ENCODE results near the gene MMS19. TPM values are rescaled to one million over a fixed set of nuclear protein-coding genes. Genes with fewer than 3 reads are reported as not detected.

The MMS19 gene
- total RNA-seq, 3 donors from 2014 or later (not counting 1 experiment from before 2014, with no cell fraction given), result 53.8 to 68.4 (median 61.7) TPM

DNA sequence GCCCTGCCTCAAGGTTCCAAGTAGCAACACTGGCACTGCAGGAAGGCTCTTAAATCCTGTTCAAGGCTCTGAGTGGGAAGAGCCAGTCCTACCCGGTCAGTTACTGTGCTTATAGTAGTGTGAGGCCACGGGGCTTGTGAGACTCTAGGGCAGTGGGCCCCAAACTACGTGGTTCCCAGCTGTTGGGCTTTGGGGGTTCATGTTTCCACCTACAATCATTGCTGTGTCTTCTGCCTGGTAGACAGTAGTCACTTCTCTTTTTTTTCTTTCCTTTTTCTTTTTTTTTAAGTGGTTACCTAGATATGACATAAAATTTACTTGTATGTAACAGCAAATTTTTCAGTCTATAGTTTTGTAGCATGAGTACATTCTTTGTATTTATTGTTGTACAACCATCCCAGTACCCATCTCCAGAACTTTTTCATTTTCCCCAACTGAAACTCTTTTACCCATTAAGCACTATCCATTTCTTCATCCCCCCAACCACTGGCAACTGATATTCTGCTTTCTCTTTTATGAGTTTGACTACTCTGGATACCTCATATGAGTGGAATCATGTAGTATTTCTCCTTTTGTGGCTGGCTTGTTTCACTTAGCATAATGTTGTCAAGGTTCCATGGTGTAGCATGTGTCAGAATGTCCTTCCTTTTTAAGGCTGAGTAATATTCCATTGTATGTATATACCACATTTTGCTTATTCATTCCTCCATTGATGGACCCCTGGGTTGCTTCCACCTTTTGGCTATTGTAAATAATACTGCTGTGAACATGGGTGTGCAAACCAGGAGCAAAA lies 8.2 kb upstream of the MMS19 start:
- Histone ChIP-seq H3K4me3 (ENCODE audit: low read length) (no peak overlapping the region), H3K36me3 (ENCODE audit: control insufficient read depth, insufficient read depth, low read length) (no peaks in the 10 kb centered on the region), H3K9me3 (ENCODE audit: control insufficient read depth, insufficient read depth, low read length) (no peaks in the 10 kb centered on the region), H3K27me3 (ENCODE audit: control insufficient read depth, insufficient read depth, low read length) (no peaks in the 10 kb centered on the region), H3K27ac (ENCODE audit: low read length) (no peak overlapping the region), H3K4me1 (ENCODE audit: control insufficient read depth, insufficient read depth, low read length) (no peaks in the 10 kb centered on the region)
- Mint-ChIP-seq H3K27ac (no peak overlapping the region), H3K36me3 (no peaks in the 10 kb centered on the region), H3K4me1 (no peaks in the 10 kb centered on the region), H3K27me3 (ENCODE audit: low read depth in 2 of 2) (peaks cover 13 to 17% of the 10 kb centered on the region in 2 donors), H3K4me3 (no peak overlapping the region), H3K9me3 (no peaks in the 10 kb centered on the region)
- ATAC-seq (no peak), DNase-seq (no peak)
- TF ChIP-seq, protein P1, sequence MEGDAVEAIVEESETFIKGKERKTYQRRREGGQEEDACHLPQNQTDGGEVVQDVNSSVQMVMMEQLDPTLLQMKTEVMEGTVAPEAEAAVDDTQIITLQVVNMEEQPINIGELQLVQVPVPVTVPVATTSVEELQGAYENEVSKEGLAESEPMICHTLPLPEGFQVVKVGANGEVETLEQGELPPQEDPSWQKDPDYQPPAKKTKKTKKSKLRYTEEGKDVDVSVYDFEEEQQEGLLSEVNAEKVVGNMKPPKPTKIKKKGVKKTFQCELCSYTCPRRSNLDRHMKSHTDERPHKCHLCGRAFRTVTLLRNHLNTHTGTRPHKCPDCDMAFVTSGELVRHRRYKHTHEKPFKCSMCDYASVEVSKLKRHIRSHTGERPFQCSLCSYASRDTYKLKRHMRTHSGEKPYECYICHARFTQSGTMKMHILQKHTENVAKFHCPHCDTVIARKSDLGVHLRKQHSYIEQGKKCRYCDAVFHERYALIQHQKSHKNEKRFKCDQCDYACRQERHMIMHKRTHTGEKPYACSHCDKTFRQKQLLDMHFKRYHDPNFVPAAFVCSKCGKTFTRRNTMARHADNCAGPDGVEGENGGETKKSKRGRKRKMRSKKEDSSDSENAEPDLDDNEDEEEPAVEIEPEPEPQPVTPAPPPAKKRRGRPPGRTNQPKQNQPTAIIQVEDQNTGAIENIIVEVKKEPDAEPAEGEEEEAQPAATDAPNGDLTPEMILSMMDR (IDR thresholded peaks at IDR 0.05), result no peak
- intact Hi-C loops (cut with micrococcal nuclease), result no loop called here
- 61% methylated on average over 3 of the region's 3 CpGs for WGBS (ENCODE audit: insufficient coverage)

DNA sequence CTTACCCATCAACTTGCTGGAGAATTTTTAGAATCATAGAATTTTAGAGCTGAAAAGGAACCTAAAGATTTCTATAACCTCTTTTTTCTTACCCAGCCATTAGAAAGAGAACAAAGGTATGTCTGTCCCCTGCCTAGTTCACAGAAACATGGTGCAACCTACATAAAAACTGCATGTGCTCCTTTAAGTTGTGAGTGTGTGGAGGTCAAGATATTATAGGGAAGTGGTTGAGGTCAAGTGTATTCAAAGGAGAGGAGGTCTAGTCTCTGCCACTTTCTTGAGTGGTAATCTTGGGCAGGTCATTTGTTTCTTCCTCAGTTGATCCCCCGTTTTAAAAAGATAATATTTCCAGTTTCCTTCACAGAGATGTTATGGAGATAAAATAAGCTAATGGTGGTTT lies 6.9 kb upstream of the MMS19 start:
- no peak overlapping the region for H3K4me3 Mint-ChIP-seq
- no peaks in the 10 kb centered on the region for H3K9me3 Mint-ChIP-seq
- no CpG with 5 or more reads among the region's 1 CpG for WGBS (ENCODE audit: insufficient coverage)
- no peak overlapping the region for H3K27ac Mint-ChIP-seq
- H3K36me3 Mint-ChIP-seq, result no peaks in the 10 kb centered on the region
- no peak overlapping the region for H3K27ac ChIP-seq (ENCODE audit: low read length)
- no peak for ATAC-seq
- DNase-seq, result no peak
- no peaks in the 10 kb centered on the region for H3K4me1 ChIP-seq (ENCODE audit: control insufficient read depth, insufficient read depth, low read length)
- no peaks in the 10 kb centered on the region for H3K4me1 Mint-ChIP-seq
- H3K4me3 ChIP-seq (ENCODE audit: low read length), result no peak overlapping the region
- H3K27me3 Mint-ChIP-seq (ENCODE audit: low read depth in 2 of 2), result peaks cover 25 to 26% of the 10 kb centered on the region in 2 donors
- H3K36me3 ChIP-seq (ENCODE audit: control insufficient read depth, insufficient read depth, low read length), result no peaks in the 10 kb centered on the region
- intact Hi-C loops (cut with micrococcal nuclease), result no loop called here
- peaks cover 5% of the 10 kb centered on the region for H3K27me3 ChIP-seq (ENCODE audit: control insufficient read depth, insufficient read depth, low read length)
- TF ChIP-seq, protein P1 (IDR thresholded peaks at IDR 0.05), result no peak
- no peaks in the 10 kb centered on the region for H3K9me3 ChIP-seq (ENCODE audit: control insufficient read depth, insufficient read depth, low read length)

DNA sequence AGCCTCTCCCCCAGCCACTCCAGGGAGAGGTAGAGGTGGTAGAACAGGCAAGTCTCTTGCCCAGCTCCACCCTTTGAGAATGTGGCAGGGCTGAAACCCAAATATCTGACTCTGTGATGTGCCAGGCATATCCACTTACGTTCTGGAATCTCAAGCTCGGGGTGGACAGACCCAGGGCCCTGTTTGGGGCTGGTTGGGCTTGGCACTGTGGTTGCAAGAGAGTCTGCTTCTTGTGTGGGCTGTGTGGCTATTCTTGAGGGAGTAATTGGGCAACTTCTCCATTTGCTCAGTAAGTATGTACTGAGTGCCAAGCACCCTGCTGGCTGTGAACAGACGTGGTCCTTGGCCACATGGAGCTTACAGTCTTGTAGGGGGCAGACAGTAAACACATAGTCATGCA lies 5.2 kb upstream of the MMS19 start:
- TF ChIP-seq, protein P1 (IDR thresholded peaks at IDR 0.05), result no peak
- Histone ChIP-seq H3K4me1 (ENCODE audit: control insufficient read depth, insufficient read depth, low read length) (peaks cover 7% of the 10 kb centered on the region), H3K27ac (ENCODE audit: low read length) (no peak overlapping the region), H3K9me3 (ENCODE audit: control insufficient read depth, insufficient read depth, low read length) (no peaks in the 10 kb centered on the region), H3K27me3 (ENCODE audit: control insufficient read depth, insufficient read depth, low read length) (peaks cover 12% of the 10 kb centered on the region), H3K4me3 (ENCODE audit: low read length) (no peak overlapping the region), H3K36me3 (ENCODE audit: control insufficient read depth, insufficient read depth, low read length) (no peaks in the 10 kb centered on the region)
- Mint-ChIP-seq H3K4me1 (peaks cover 0 to 1% of the 10 kb centered on the region in 2 donors), H3K27me3 (ENCODE audit: low read depth in 2 of 2) (peaks cover 29 to 30% of the 10 kb centered on the region in 2 donors), H3K36me3 (no peaks in the 10 kb centered on the region), H3K9me3 (no peaks in the 10 kb centered on the region), H3K27ac (no peak overlapping the region), H3K4me3 (no peak overlapping the region)
- no peak for ATAC-seq
- DNase-seq, result no peak
- intact Hi-C loops (cut with micrococcal nuclease), result no loop called here
- 70% methylated on average over 2 of the region's 3 CpGs for WGBS (ENCODE audit: insufficient coverage)

DNA sequence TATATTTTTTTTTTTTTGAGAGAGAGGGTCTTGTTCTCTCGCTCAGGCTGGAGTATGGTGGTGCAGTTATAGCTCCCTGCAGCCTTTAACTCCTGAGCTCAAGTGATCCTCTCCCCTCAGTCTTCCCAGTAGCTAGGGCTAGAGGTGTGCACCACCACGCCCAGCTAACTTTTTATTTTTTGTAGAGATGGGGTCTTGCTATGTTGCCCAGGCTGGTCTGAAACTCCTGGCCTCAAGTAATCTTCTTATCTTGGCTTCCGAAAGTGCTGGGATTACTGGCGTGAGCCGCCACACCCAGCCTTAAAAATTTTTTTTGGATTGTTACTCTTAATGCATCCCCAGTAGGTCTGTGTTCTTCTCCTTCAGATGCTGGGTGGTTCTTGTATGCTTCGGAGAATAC lies 4.7 kb upstream of the MMS19 start:
- Histone ChIP-seq H3K36me3 (ENCODE audit: control insufficient read depth, insufficient read depth, low read length) (no peaks in the 10 kb centered on the region), H3K27ac (ENCODE audit: low read length) (no peak overlapping the region), H3K27me3 (ENCODE audit: control insufficient read depth, insufficient read depth, low read length) (peaks cover 12% of the 10 kb centered on the region), H3K4me1 (ENCODE audit: control insufficient read depth, insufficient read depth, low read length) (peaks cover 7% of the 10 kb centered on the region), H3K4me3 (ENCODE audit: low read length) (no peak overlapping the region), H3K9me3 (ENCODE audit: control insufficient read depth, insufficient read depth, low read length) (no peaks in the 10 kb centered on the region)
- no peak for ATAC-seq
- TF ChIP-seq, protein P1 (IDR thresholded peaks at IDR 0.05), result no peak
- H3K4me3 Mint-ChIP-seq, result no peak overlapping the region
- DNase-seq, result no peak
- peaks cover 4 to 6% of the 10 kb centered on the region in 2 donors for H3K4me1 Mint-ChIP-seq
- no peak overlapping the region for H3K27ac Mint-ChIP-seq
- H3K36me3 Mint-ChIP-seq, result no peaks in the 10 kb centered on the region
- 86% methylated on average over 5 of the region's 6 CpGs for WGBS (ENCODE audit: insufficient coverage)
- H3K9me3 Mint-ChIP-seq, result no peaks in the 10 kb centered on the region
- intact Hi-C loops (cut with micrococcal nuclease), result no loop called here
- peaks cover 29 to 30% of the 10 kb centered on the region in 2 donors for H3K27me3 Mint-ChIP-seq (ENCODE audit: low read depth in 2 of 2)

All from natural killer cell (primary cell).